Liver (tissue), 9 donors: Measurements from ENCODE around the gene TUBB2A. TPM values are rescaled to one million over a fixed set of nuclear protein-coding genes. Genes with fewer than 3 reads are reported as not detected.
"Not testable (repeated sequence)": the region's sequence is repeated elsewhere in the genome, so short reads cannot be mapped to it uniquely, and the experiment has no call there.

Experiments used
- DNase-seq: peaks from one replicate; pipeline ENCODE4 v3.0.0-alpha.2; 2017; ENCODE audit warnings: low spot score
- H3K27ac ChIP-seq, 2 donors: one replicate each; pipeline ENCODE4 v1.7.0; 2013; ENCODE audit warnings: inconsistent platforms in 2 of 2, low read length in 2 of 2, control low read depth in 1 of 2, low read depth in 1 of 2, mild to moderate bottlenecking in 1 of 2
- H3K27me3 ChIP-seq, 4 donors: one replicate each; pipeline versions ENCODE4 v1.6.1 to v1.7.0; 2013; ENCODE audit warnings: low read length in 3 of 4, inconsistent platforms in 1 of 4, mild to moderate bottlenecking in 1 of 4, moderate library complexity in 1 of 4; ENCODE audit not compliant: control insufficient read depth in 4 of 4, insufficient read depth in 4 of 4
- H3K36me3 ChIP-seq, 4 donors: one replicate each; pipeline versions ENCODE4 v1.6.1 to v1.7.0; 2013; ENCODE audit warnings: low read length in 3 of 4, mild to moderate bottlenecking in 3 of 4, low read depth in 1 of 4, moderate library complexity in 1 of 4; ENCODE audit not compliant: control insufficient read depth in 4 of 4, insufficient read depth in 3 of 4
- H3K4me1 ChIP-seq, 4 donors: one replicate each; pipeline versions ENCODE4 v1.6.1 to v1.7.0; 2013; ENCODE audit warnings: low read length in 3 of 4, mild to moderate bottlenecking in 3 of 4, moderate library complexity in 1 of 4; ENCODE audit not compliant: control insufficient read depth in 4 of 4, insufficient read depth in 4 of 4
- H3K4me3 ChIP-seq, 3 donors: one replicate each; pipeline versions ENCODE4 v1.6.1 to v1.7.0; 2013; ENCODE audit warnings: low read length in 3 of 3, control low read depth in 1 of 3, low read depth in 1 of 3, mild to moderate bottlenecking in 1 of 3
- H3K9ac ChIP-seq, 2 donors: one replicate each; pipeline ENCODE4 v1.7.0; 2013; ENCODE audit warnings: low read length in 2 of 2, mild to moderate bottlenecking in 2 of 2, moderate library complexity in 2 of 2, control low read depth in 1 of 2, low read depth in 1 of 2
- H3K9me3 ChIP-seq, 4 donors: one replicate each; pipeline versions ENCODE4 v1.6.1 to v1.7.0; 2013; ENCODE audit warnings: low read length in 3 of 4; ENCODE audit not compliant: control insufficient read depth in 4 of 4
- ATF3 ChIP-seq: IDR thresholded peaks from 2 replicates; pipeline ENCODE4 v1.6.1; 2016; ENCODE audit warnings: antibody characterized with exemption
- CTCF ChIP-seq: fragments of 150-350 bp; IDR thresholded peaks from 2 replicates; pipeline ENCODE4 v1.5.1; 2017; ENCODE audit warnings: improper control_type of control experiment, low read depth, low read length; ENCODE audit not compliant: missing input control
- EGR1 ChIP-seq, 2 donors: IDR thresholded peaks; 2 replicates each; pipeline ENCODE4 v1.6.1; 2016 to 2018; ENCODE audit warnings: antibody characterized with exemption in 2 of 2, low read depth in 2 of 2
- FOXA1 ChIP-seq: IDR thresholded peaks from 2 replicates; pipeline ENCODE4 v1.6.1; 2016; ENCODE audit warnings: antibody characterized with exemption
- FOXA2 ChIP-seq: IDR thresholded peaks from 2 replicates; pipeline ENCODE4 v1.6.1; 2016; ENCODE audit warnings: antibody characterized with exemption
- GABPA ChIP-seq, 2 donors: IDR thresholded peaks in 1 of 2; conservative IDR thresholded peaks in 1 of 2; 2 replicates each; pipeline ENCODE4 v1.6.1; 2016; ENCODE audit warnings: antibody characterized with exemption in 2 of 2, mild to moderate bottlenecking in 1 of 2, moderate library complexity in 1 of 2
- HNF4A ChIP-seq, 2 donors: conservative IDR thresholded peaks; 2 replicates each; pipeline ENCODE4 v1.6.1; 2016; ENCODE audit warnings: antibody characterized with exemption in 2 of 2, mild to moderate bottlenecking in 2 of 2
- HNF4G ChIP-seq: IDR thresholded peaks from 2 replicates; pipeline ENCODE4 v1.6.1; 2016; ENCODE audit warnings: antibody characterized with exemption
- JUND ChIP-seq, 2 donors: IDR thresholded peaks; 2 replicates each; pipeline ENCODE4 v1.6.1; 2016; ENCODE audit warnings: antibody characterized with exemption in 2 of 2
- MAX ChIP-seq: IDR thresholded peaks from 2 replicates; pipeline ENCODE4 v1.6.1; 2016; ENCODE audit warnings: antibody characterized with exemption
- NR2F2 ChIP-seq: IDR thresholded peaks from 2 replicates; pipeline ENCODE4 v1.6.1; 2016; ENCODE audit warnings: antibody characterized with exemption
- RAD21 ChIP-seq, 2 donors: IDR thresholded peaks; 2 replicates each; pipeline ENCODE4 v1.6.1; 2016; ENCODE audit warnings: antibody characterized with exemption in 2 of 2, mild to moderate bottlenecking in 2 of 2
- REST ChIP-seq: IDR thresholded peaks from 2 replicates; pipeline ENCODE4 v1.6.1; 2016; ENCODE audit warnings: antibody characterized with exemption, mild to moderate bottlenecking
- RXRA ChIP-seq, 2 donors: IDR thresholded peaks; 2 replicates each; pipeline ENCODE4 v1.6.1; 2017 to 2018; ENCODE audit warnings: antibody characterized with exemption in 2 of 2, mild to moderate bottlenecking in 1 of 2
- SP1 ChIP-seq: IDR thresholded peaks from 2 replicates; pipeline ENCODE4 v1.6.1; 2018; ENCODE audit warnings: antibody characterized with exemption, mild to moderate bottlenecking
- TAF1 ChIP-seq: conservative IDR thresholded peaks from 2 replicates; pipeline ENCODE4 v1.6.1; 2016; ENCODE audit warnings: antibody characterized with exemption, mild to moderate bottlenecking
- YY1 ChIP-seq: IDR thresholded peaks from 2 replicates; pipeline ENCODE4 v1.6.1; 2016; ENCODE audit warnings: antibody characterized with exemption, mild to moderate bottlenecking
- ZBTB33 ChIP-seq: IDR thresholded peaks from 2 replicates; pipeline ENCODE4 v1.6.1; 2016; ENCODE audit warnings: antibody characterized with exemption
- WGBS: extraction: QIAGEN DNeasy Blood & Tissue Kit; methylation state at CpG from one replicate; pipeline ENCODE4 v1.1.7; 2013; 5-methylcytosine and 5-hydroxymethylcytosine counted together
- polyA plus RNA-seq, 2 donors: library from polyadenylated mRNA; stranded (reverse) in 1 of 2; unstranded in 1 of 2; fragments of 200-250 nt in 1 of 2; fragments of >200 nt in 1 of 2; fragmentation: Nextera tagmentation in 1 of 2; extraction: Ambion mirVana in 1 of 2; gene quantifications; one replicate each; pipeline versions ENCODE4 v1.2.1 to v1.2.3, GENCODE V29; 2013 to 2015
- total RNA-seq, 2 donors: library from RNA; depleted of rRNA; stranded (reverse); fragments of >200 nt; gene quantifications; one replicate each; pipeline ENCODE4 v1.2.3, GENCODE V29; 2014
- donor health status: healthy.
- donor health status: healthy.
- donor health status: healthy.
- donor health status: healthy.
- donor health status: healthy.

Gene TUBB2A
- total and polyA plus RNA-seq, 4 donors: 53.5 to 94.8 (median 88.1) TPM

- 88% methylated on average over 5 of the region's 5 CpGs for WGBS
- no peak for DNase-seq
- TF ChIP-seq ZBTB33: no peak
- no peak for TF ChIP-seq JUND (IDR thresholded peaks at IDR 0.05)
- no peak for TF ChIP-seq SP1
- no peak for TF ChIP-seq HNF4G
- TF ChIP-seq TAF1: no peak
- TF ChIP-seq FOXA2: no peak
- TF ChIP-seq MAX: no peak
Measured at GRCh38 chr6:3190779-3191178, 33.4 kb upstream of the TUBB2A start.

GRCh38 chr6:3190056-3190455 lies 32.7 kb upstream of the TUBB2A start:
- TF ChIP-seq CTCF: no peak
- TF ChIP-seq FOXA1: no peak
- no peak for TF ChIP-seq HNF4G
- TF ChIP-seq FOXA2: no peak
- no peak for TF ChIP-seq EGR1 (IDR thresholded peaks at IDR 0.05; ENCODE audit: low read depth in 2 of 2)
- TF ChIP-seq ATF3: no peak
- TF ChIP-seq NR2F2: no peak
- no peak for TF ChIP-seq TAF1
- no peak for TF ChIP-seq REST
- no peak for TF ChIP-seq RXRA (IDR thresholded peaks at IDR 0.05)
- no peak for TF ChIP-seq MAX
- no peak for TF ChIP-seq HNF4A (conservative IDR thresholded peaks at IDR 0.05)
- no peak for TF ChIP-seq RAD21 (IDR thresholded peaks at IDR 0.05)
- TF ChIP-seq SP1: no peak
- TF ChIP-seq YY1: no peak
- TF ChIP-seq JUND (IDR thresholded peaks at IDR 0.05): no peak
- no peak for TF ChIP-seq GABPA (IDR thresholded peaks at IDR 0.05 in 1 of 2, conservative IDR thresholded peaks at IDR 0.05 in 1 of 2)
- TF ChIP-seq ZBTB33: no peak
- no peak overlapping the region for H3K4me3 ChIP-seq
- no peak for DNase-seq
- no peak overlapping the region for H3K9ac ChIP-seq
- WGBS: 86% methylated on average over 4 of the region's 4 CpGs
- no peaks in the 10 kb centered on the region for H3K9me3 ChIP-seq
- peaks cover 0 to 2% (median 0%) of the 10 kb centered on the region in 4 donors for H3K27me3 ChIP-seq
- no peak overlapping the region for H3K27ac ChIP-seq
- H3K36me3 ChIP-seq: no peaks in the 10 kb centered on the region
- no peaks in the 10 kb centered on the region for H3K4me1 ChIP-seq

More at GRCh38 chr6:3190779-3191178, 33.4 kb upstream of the TUBB2A start:
- H3K27me3 ChIP-seq: peaks cover 0 to 2% (median 0%) of the 10 kb centered on the region in 4 donors
- H3K9ac ChIP-seq: no peak overlapping the region
- no peak overlapping the region for H3K27ac ChIP-seq
- no peaks in the 10 kb centered on the region for H3K9me3 ChIP-seq
- no peaks in the 10 kb centered on the region for H3K36me3 ChIP-seq
- H3K4me3 ChIP-seq: no peak overlapping the region
- no peaks in the 10 kb centered on the region for H3K4me1 ChIP-seq

GRCh38 chr6:3189192-3189591 lies 31.8 kb upstream of the TUBB2A start:
- not testable (repeated sequence) for H3K27ac ChIP-seq, H3K9me3 ChIP-seq, DNase-seq, H3K27me3 ChIP-seq, H3K4me3 ChIP-seq, H3K9ac ChIP-seq, H3K36me3 ChIP-seq, H3K4me1 ChIP-seq
- WGBS: 92% methylated on average over 10 of the region's 10 CpGs
